Ureter (tissue), 1 donor: ENCODE data around the gene ITGAV. TPM values are rescaled to one million over a fixed set of nuclear protein-coding genes. Genes with fewer than 3 reads are reported as not detected.
A peak's percentile ranks its signal among the peaks of the same experiment; 100 is the strongest.
"Not testable (repeated sequence)": the region's sequence is repeated elsewhere in the genome, so short reads cannot be mapped to it uniquely, and the experiment has no call there.

ENCODE experiments used
- DNase-seq: peaks from one replicate; pipeline ENCODE4 v3.0.0-alpha.2; 2020; ENCODE audit warnings: low spot score
- total RNA-seq: library from RNA; stranded (reverse); gene quantifications from one replicate; pipeline ENCODE4 v1.2.4, GENCODE V29; 2023
- donor health status: DM: yes; HTN: yes; CAD: no.

The ITGAV gene
- total RNA-seq: 60.1 TPM

- peak; percentile 95 for DNase-seq
Measured at GRCh38 chr2:186589612-186590349, at the start of gene ITGAV. TSS of gene ITGAV (plus strand) at chr2:186590056. CDS start at chr2:186590339, 283 bp downstream.

GRCh38 chr2:186540941-186541340 lies 48.9 kb upstream of the ITGAV start:
- DNase-seq: no peak

- no peak for DNase-seq
Measured at GRCh38 chr2:186542002-186542401, 47.9 kb upstream of the ITGAV start.

- no peak for DNase-seq
Measured at GRCh38 chr2:186543561-186544131, 46.2 kb upstream of the ITGAV start.

GRCh38 chr2:186544255-186544675 lies 45.6 kb upstream of the ITGAV start:
- no peak for DNase-seq

GRCh38 chr2:186546846-186547245 lies 43.0 kb upstream of the ITGAV start:
- DNase-seq: no peak

GRCh38 chr2:186551323-186552050 lies 38.4 kb upstream of the ITGAV start:
- DNase-seq: no peak

- no peak for DNase-seq
Measured at GRCh38 chr2:186554429-186554828, 35.4 kb upstream of the ITGAV start.

- DNase-seq: no peak
Measured at GRCh38 chr2:186554850-186555671, 34.8 kb upstream of the ITGAV start.

GRCh38 chr2:186558512-186559276 lies 31.2 kb upstream of the ITGAV start:
- DNase-seq: no peak

- no peak for DNase-seq
Measured at GRCh38 chr2:186559370-186559769, 30.5 kb upstream of the ITGAV start.

GRCh38 chr2:186559848-186560247 lies 30.0 kb upstream of the ITGAV start:
- DNase-seq: no peak

GRCh38 chr2:186560254-186560653 lies 29.6 kb upstream of the ITGAV start:
- no peak for DNase-seq

GRCh38 chr2:186561467-186562208 lies 28.2 kb upstream of the ITGAV start:
- DNase-seq: no peak

GRCh38 chr2:186562209-186562578 lies 27.7 kb upstream of the ITGAV start:
- no peak for DNase-seq

- not testable (repeated sequence) for DNase-seq
Measured at GRCh38 chr2:186568600-186568999, 21.3 kb upstream of the ITGAV start.

GRCh38 chr2:186569127-186569526 lies 20.7 kb upstream of the ITGAV start:
- DNase-seq: not testable (repeated sequence)

- DNase-seq: no peak
Measured at GRCh38 chr2:186569897-186570296, 20.0 kb upstream of the ITGAV start.

- DNase-seq: no peak
Measured at GRCh38 chr2:186570604-186571003, 19.3 kb upstream of the ITGAV start.

- no peak for DNase-seq
Measured at GRCh38 chr2:186572705-186573104, 17.2 kb upstream of the ITGAV start.

- no peak for DNase-seq
Measured at GRCh38 chr2:186573531-186573930, 16.3 kb upstream of the ITGAV start.
